Stimulated activated naive CD8-positive, alpha-beta T cell treated with anti-CD3 and anti-CD28 coated beads, Interleukin-15, amount 100 ng/mL, for 72 hours (primary cell): ENCODE data around the gene MTIF2.
"Not testable (repeated sequence)": the region's sequence is repeated elsewhere in the genome, so short reads cannot be mapped to it uniquely, and the experiment has no call there.

ENCODE experiments used
- ATAC-seq: fragments of 150-1000 bp; cut with Tn5 transposase; 2 replicates; pipeline ENCODE4 v1.10.0; 2021; ENCODE audit warnings: mild to moderate bottlenecking, moderate library complexity
- DNase-seq, 2 donors: peaks; one replicate each; pipeline ENCODE4 v3.0.0; 2021 to 2022
- H3K27ac Mint-ChIP-seq, 2 donors: one replicate each; pipeline ENCODE4 v1.8.0; 2022; ENCODE audit warnings: mild to moderate bottlenecking in 2 of 2, mixed read lengths in 2 of 2, moderate library complexity in 2 of 2
- H3K27me3 Mint-ChIP-seq: one replicate; pipeline ENCODE4 v1.8.0; 2022; ENCODE audit warnings: mixed read lengths
- H3K4me1 Mint-ChIP-seq: one replicate; pipeline ENCODE4 v1.8.0; 2022; ENCODE audit warnings: mild to moderate bottlenecking, mixed read lengths
- H3K4me3 Mint-ChIP-seq, 2 donors: one replicate each; pipeline ENCODE4 v1.8.0; 2022; ENCODE audit warnings: mild to moderate bottlenecking in 2 of 2, mixed read lengths in 2 of 2, moderate library complexity in 1 of 2
- H3K9me3 Mint-ChIP-seq, 2 donors: one replicate each; pipeline ENCODE4 v1.8.0; 2022; ENCODE audit warnings: mixed read lengths in 2 of 2

Gene MTIF2, protein sequence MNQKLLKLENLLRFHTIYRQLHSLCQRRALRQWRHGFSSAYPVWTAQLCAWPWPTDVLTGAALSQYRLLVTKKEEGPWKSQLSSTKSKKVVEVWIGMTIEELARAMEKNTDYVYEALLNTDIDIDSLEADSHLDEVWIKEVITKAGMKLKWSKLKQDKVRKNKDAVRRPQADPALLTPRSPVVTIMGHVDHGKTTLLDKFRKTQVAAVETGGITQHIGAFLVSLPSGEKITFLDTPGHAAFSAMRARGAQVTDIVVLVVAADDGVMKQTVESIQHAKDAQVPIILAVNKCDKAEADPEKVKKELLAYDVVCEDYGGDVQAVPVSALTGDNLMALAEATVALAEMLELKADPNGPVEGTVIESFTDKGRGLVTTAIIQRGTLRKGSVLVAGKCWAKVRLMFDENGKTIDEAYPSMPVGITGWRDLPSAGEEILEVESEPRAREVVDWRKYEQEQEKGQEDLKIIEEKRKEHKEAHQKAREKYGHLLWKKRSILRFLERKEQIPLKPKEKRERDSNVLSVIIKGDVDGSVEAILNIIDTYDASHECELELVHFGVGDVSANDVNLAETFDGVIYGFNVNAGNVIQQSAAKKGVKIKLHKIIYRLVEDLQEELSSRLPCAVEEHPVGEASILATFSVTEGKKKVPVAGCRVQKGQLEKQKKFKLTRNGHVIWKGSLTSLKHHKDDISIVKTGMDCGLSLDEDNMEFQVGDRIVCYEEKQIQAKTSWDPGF

GRCh38 chr2:55268907-55269644, at the start of gene MTIF2:
Gene MTIF2, minus strand, starts transcription at chr2:55269231. Its CDS starts 5,373 bp downstream, at chr2:55263858.
- Mint-ChIP-seq H3K9me3 (no peaks in the 10 kb centered on the region), H3K4me3 (peak within 1 kb of the TSS; percentile 96 to 99), H3K27me3 (no peaks in the 10 kb centered on the region), H3K4me1 (peaks cover 19% of the 10 kb centered on the region), H3K27ac (peak within 1 kb of the TSS; percentile 97 to 99)
- DNase-seq (peak; percentile 87 to 94), ATAC-seq (peak; percentile 99)

DNA sequence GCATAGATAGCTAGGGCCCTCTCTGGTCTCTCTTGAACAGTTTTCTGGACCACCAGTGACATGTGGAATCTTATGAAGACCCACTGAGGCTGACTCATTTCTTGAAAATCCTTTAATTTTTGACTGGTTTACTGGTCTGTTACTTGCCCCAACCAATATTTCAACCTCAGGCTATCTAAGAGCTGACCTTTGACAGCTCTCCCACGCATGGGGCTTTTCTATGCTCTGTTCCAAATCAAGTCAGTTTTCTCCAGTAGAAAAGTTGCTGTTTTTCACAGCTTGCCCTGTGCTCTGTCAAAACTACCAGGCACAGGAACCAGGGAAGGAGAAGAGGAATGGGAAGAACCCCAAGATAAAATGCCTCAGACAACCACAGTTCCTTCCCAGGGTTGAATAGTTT, 46.0 kb upstream of the MTIF2 start:
- Mint-ChIP-seq H3K9me3 (no peaks in the 10 kb centered on the region), H3K4me3 (no peak overlapping the region), H3K27me3 (no peaks in the 10 kb centered on the region), H3K27ac (no peak overlapping the region), H3K4me1 (peaks cover 22% of the 10 kb centered on the region)
- ATAC-seq: no peak
- DNase-seq: no peak

GRCh38 chr2:55311444-55311870, 42.4 kb upstream of the MTIF2 start:
- peak overlapping the region in 1 of 2 donors; percentile 85 for H3K27ac Mint-ChIP-seq
- peaks cover 26% of the 10 kb centered on the region for H3K4me1 Mint-ChIP-seq
- ATAC-seq: peak; percentile 98
- H3K9me3 Mint-ChIP-seq: no peaks in the 10 kb centered on the region
- H3K27me3 Mint-ChIP-seq: no peaks in the 10 kb centered on the region
- peak; percentile 8 to 66 for DNase-seq
- peak overlapping the region in 1 of 2 donors; percentile 36 for H3K4me3 Mint-ChIP-seq

- Mint-ChIP-seq H3K9me3 (no peaks in the 10 kb centered on the region), H3K4me1 (peaks cover 26% of the 10 kb centered on the region), H3K4me3 (no peak overlapping the region), H3K27ac (no peak overlapping the region), H3K27me3 (no peaks in the 10 kb centered on the region)
- no peak for DNase-seq
- no peak for ATAC-seq
These were observed 40.4 kb upstream of the MTIF2 start for GRCh38 chr2:55309446-55309845.

- ATAC-seq (peak; percentile 98), DNase-seq (no peak)
- Mint-ChIP-seq H3K27ac (no peak overlapping the region), H3K4me1 (peaks cover 12% of the 10 kb centered on the region), H3K27me3 (no peaks in the 10 kb centered on the region), H3K9me3 (no peaks in the 10 kb centered on the region), H3K4me3 (peak overlapping the region in 1 of 2 donors; percentile 18)
These were observed 33.2 kb upstream of the MTIF2 start for GRCh38 chr2:55302241-55302640.

DNA sequence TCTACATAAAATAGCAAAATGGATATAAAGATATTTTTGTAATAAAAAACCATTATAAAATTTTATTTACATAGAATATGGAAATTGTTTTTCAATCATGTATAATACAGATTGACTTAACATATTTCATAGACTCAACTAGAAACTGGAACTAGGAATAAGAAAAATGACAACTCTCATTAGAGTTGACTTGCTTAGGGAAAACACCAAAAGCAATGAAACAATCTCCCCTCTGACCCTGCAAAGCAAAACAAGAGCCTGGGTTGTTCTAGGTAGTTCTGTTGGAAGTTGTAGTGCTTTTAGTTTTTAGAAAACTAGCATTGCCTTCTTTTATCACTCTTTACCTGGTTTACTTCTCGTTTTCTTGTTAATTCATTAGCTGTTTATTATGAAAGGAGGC, 32.2 kb upstream of the MTIF2 start:
- H3K9me3 Mint-ChIP-seq: no peaks in the 10 kb centered on the region
- H3K4me1 Mint-ChIP-seq: peaks cover 12% of the 10 kb centered on the region
- no peaks in the 10 kb centered on the region for H3K27me3 Mint-ChIP-seq
- no peak for DNase-seq
- no peak overlapping the region for H3K27ac Mint-ChIP-seq
- no peak overlapping the region for H3K4me3 Mint-ChIP-seq
- ATAC-seq: no peak

DNA sequence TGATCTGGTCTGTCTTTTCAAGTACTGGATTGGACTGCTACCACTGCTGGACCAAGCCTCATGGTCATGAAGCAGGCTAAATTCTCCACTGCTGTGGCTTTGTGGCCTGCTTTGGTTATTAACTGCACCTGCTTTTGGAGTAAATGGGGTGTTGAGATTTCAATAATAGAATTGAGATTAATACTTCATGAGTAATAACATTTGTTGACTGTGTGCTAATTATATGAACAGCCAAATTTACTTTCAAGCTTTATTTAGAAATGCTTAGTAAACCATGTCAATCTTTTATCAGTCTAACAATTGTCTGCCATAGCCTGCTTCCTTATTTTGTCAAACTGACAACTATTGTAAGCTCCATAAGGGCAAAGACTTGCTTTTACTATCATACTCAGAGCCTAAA, 27.4 kb upstream of the MTIF2 start:
- ATAC-seq (no peak), DNase-seq (no peak)
- H3K4me3 Mint-ChIP-seq: no peak overlapping the region
- H3K27me3 Mint-ChIP-seq: no peaks in the 10 kb centered on the region
- no peaks in the 10 kb centered on the region for H3K9me3 Mint-ChIP-seq
- no peak overlapping the region for H3K27ac Mint-ChIP-seq
- peaks cover 6% of the 10 kb centered on the region for H3K4me1 Mint-ChIP-seq

- DNase-seq: no peak
- H3K27ac Mint-ChIP-seq: peak overlapping the region in 1 of 2 donors; percentile 55
- H3K27me3 Mint-ChIP-seq: no peaks in the 10 kb centered on the region
- ATAC-seq: no peak
- peak overlapping the region; percentile 60 to 96 for H3K4me3 Mint-ChIP-seq
- no peaks in the 10 kb centered on the region for H3K9me3 Mint-ChIP-seq
- peaks cover 19% of the 10 kb centered on the region for H3K4me1 Mint-ChIP-seq
These were observed 14.1 kb upstream of the MTIF2 start for GRCh38 chr2:55283083-55283482.

GRCh38 chr2:55282110-55282917, 13.3 kb upstream of the MTIF2 start:
- peak overlapping the region; percentile 91 to 96 for H3K4me3 Mint-ChIP-seq
- no peaks in the 10 kb centered on the region for H3K9me3 Mint-ChIP-seq
- H3K27ac Mint-ChIP-seq: peak overlapping the region; percentile 94 to 97
- H3K27me3 Mint-ChIP-seq: no peaks in the 10 kb centered on the region
- ATAC-seq (peak; percentile 99), DNase-seq (peak; percentile 87)
- peaks cover 19% of the 10 kb centered on the region for H3K4me1 Mint-ChIP-seq

- H3K27me3 Mint-ChIP-seq, ATAC-seq, DNase-seq, H3K9me3 Mint-ChIP-seq: not testable (repeated sequence)
- Mint-ChIP-seq H3K4me3 (peak overlapping the region; percentile 24 to 96), H3K4me1 (peaks cover 19% of the 10 kb centered on the region), H3K27ac (peak overlapping the region in 1 of 2 donors; percentile 97)
These were observed 12.0 kb upstream of the MTIF2 start for GRCh38 chr2:55280851-55281546.

DNA sequence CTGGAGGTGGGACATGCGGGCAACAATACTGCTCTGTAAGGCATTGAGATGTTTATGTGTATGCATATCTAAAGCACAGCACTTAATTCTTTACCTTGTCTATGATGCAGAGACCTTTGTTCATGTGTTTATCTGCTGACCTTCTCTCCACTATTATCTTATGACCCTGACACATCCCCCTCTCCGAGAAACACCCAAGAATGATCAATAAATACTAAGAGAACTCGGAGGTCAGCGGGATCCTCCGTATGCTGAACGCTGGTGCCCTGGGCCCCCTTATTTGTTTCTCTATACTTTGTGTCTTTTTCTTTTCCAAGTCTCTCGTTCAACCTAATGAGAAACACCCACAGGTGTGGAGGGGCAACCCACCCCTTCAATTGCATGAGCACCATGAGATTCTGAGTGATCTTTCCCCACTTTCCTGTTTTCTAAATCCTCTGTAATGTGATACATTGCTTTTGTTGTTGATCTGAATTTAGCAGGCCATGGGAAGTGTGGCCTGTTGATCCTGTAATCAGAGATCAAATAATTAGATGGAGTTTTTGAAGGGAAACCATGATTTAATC, 10.9 kb upstream of the MTIF2 start:
- H3K9me3 Mint-ChIP-seq, H3K27me3 Mint-ChIP-seq, H3K4me3 Mint-ChIP-seq, DNase-seq, H3K27ac Mint-ChIP-seq, ATAC-seq: not testable (repeated sequence)
- peaks cover 19% of the 10 kb centered on the region for H3K4me1 Mint-ChIP-seq

DNA sequence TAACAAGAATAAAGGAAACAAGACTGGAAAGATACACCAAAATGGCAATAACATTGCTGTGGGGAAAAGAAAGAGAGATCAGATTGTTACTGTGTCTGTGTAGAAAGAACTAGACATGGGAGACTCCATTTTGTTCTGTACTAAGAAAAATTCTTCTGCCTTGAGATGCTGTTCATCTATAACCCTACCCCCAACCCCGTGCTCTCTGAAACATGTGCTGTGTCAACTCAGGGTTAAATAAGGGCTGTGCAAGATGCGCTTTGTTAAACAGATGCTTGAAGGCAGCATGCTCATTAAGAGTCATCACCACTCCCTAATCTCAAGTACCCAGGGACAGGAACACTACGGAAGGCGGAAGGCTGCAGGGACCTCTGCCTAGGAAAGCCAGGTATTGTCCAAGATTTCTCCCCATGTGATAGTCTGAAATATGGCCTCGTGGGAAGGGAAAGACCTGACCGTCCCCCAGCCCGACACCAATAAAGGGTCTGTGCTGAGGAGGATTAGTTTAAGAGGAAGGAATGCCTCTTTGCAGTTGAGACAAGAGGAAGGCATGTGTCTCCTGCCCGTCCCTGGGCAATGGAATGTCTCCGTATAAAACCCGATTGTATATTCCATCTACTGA, 10.3 kb upstream of the MTIF2 start:
- ATAC-seq, H3K4me3 Mint-ChIP-seq, DNase-seq, H3K9me3 Mint-ChIP-seq, H3K27me3 Mint-ChIP-seq, H3K27ac Mint-ChIP-seq: not testable (repeated sequence)
- H3K4me1 Mint-ChIP-seq: peaks cover 19% of the 10 kb centered on the region

GRCh38 chr2:55277310-55277709, 8.3 kb upstream of the MTIF2 start:
- Mint-ChIP-seq H3K27ac (no peak overlapping the region), H3K9me3 (no peaks in the 10 kb centered on the region), H3K4me1 (peaks cover 6% of the 10 kb centered on the region), H3K27me3 (no peaks in the 10 kb centered on the region), H3K4me3 (no peak overlapping the region)
- ATAC-seq (no peak), DNase-seq (no peak)

GRCh38 chr2:55274346-55274745, 5.3 kb upstream of the MTIF2 start:
- not testable (repeated sequence) for H3K27me3 Mint-ChIP-seq, H3K27ac Mint-ChIP-seq, H3K9me3 Mint-ChIP-seq, H3K4me3 Mint-ChIP-seq, H3K4me1 Mint-ChIP-seq, ATAC-seq, DNase-seq
